Activated T-helper 1 cell treated with Interleukin-2 at 50 U/mL for 16 hours (primary cell): ENCODE measurements around the gene ARHGAP27.

Source experiments
- DNase-seq: peaks from one replicate; pipeline ENCODE4 v3.0.0-alpha.2; 2020; ENCODE audit warnings: low read depth

The ARHGAP27 gene

DNA sequence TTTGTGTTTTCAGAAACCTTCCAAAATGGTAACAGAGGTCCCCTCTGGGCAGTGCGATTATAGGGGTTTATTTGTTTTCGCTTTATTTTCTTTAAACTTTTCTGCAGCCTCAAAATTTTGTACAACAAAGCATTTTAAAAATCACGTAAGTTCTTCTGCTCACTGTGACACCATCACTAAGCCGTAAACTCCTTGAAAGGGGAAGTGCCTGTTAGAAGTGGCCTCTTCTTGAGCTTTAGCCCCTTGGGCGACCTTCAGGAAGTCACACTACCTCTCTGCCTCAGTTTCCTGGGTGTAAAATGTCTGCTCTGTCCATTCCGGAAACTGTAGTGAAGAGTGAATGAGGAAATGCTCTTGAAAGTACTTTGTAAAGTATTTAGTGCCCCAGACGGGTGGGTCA, 26.6 kb downstream of the ARHGAP27 start:
- DNase-seq = no peak

DNA sequence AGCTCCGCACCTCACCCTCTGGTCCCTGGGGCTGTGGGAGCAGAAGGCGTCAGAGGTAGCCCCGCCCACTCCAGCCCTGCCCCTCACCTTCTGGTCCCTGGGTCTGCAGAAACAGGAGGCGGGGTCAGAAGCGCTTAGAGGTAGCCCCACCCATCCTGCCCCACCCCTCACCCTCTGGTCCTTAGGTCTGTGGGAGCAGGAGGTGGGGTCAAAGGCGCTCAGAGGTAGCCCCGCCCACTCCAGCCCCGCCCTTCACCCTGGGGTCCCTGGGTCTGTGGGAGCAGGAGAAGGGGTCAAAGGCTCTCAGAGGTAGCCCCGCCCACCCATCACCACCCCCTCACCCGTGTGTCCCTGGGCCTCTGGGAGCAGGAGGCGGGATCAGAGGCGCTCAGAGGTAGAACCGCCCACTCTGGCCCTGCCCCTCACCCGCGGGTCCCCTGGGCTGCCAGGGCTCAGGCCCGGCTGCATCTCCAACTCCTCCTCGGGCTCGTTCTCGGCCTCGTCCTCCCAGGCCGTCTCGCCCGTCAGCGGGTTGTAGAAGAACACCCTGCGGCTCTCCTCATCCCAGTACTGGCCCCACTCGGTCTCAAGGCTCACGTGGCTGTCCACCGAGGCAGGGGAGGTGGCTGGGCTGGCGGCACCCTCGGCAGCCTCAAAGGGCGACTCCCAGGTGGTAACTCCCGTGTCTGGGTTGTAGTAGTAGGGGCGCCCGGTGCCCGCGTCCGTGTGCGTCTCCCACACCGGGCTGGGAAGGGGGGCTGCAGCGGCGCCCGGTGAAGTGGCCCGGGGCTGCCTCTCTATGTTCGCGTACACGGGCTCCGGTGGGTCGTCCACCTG, 27.2 kb downstream of the ARHGAP27 start:
- no peak for DNase-seq

DNA sequence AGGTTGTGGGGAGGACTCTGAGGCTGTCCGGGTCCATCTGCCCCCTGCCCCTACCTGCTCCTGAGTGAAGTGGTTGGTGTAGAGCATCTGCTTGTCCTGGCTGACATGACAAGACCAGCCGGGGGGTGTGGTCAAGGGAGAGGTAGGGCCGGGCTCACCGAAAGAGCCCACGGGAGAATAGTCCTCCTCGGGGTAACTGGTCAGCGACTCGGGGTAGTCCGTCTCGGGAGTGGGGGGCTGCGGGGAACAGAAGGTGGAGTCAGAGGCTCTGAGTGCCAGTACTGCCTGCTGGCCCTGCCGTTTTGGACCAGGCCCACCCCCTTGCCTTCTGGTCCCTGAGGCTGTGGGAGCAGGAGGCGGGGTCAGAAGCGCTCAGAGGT, 27.8 kb downstream of the ARHGAP27 start:
- no peak for DNase-seq

DNA sequence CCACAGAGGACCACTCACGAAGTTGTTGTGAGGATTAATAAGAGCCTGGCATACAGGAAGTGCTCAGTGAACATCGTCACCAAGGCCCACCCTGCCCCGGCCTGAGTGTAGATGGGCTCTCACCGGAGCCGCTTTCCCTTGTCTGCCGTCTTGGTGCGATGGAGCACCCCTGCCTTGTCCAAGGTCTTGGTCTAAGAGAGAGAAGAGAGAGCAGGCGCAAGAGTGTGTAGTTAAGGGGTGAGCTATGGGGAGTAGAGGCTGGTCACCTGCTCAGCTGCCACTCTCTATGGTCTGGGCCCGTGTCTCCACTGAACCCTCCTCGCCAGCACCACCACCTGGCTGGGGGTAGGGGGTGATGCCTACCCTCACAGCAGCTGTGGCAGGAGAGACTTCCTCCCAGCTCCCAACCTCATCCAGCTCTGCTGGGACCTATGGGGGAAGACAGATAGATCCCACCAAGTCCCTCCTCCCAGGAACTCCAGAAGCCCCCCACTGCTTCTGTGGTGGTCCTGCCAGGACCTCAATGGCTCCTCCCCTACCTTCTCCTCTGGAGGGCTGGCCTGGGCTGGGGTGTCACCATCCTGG, 28.7 kb downstream of the ARHGAP27 start:
- DNase-seq = no peak

DNA sequence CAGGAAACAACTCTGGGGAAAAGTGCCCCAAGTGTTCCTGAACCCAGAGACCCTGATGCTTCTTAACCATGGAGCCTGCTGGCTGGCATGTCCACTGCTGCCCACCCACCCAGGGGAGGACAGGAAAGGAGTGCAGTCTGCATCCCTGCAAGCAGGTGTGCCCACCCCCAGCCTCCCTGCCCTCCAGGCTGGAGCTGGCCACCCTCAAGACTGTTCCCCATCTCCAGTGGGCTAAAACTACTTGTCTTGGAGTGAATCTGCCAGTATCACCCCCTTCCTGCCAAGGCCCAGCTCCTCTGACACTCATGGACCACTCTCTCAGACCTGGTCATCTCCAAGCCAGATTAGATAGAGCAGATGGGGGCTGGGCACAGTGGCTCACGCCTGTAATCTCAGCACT, 29.8 kb downstream of the ARHGAP27 start:
- DNase-seq = no peak

DNA sequence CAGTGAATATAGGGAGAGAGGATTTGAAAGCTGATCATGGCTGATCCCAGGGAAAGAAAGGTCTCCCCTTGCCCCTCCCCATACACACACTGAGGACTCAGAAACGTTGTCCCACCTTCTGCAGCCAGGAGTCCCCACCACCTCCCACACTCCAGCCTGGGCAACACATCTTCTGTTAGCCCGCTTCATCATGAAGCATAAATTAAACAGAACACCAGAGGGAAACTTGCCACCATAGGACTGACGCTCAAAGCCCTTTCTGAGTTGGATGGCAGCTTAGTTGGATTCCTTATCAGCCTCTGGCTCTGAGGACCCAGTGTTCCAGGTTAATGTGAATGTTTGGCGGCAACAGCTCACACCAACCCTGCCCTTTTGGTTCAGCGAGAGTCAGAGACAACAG, 33.9 kb downstream of the ARHGAP27 start:
- no peak for DNase-seq

DNA sequence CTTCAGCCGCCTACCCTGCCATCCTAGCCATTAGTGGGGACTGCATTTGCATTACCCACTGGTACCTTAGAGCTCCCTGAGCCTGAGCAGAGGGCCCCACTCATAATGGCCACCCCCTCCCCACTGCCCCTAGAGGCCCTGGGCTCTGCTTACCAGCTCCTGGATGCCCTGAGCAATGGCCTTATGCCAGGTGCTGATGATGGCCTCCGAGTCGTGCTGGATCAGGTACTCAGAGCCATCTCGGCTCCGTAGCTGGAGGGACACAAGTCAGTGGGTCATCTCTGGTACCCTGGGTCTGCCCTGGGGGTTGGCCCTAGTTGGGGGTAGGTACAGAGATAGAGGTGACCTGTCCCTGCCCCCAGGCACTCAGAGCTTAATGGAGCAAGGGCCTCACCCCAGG, 34.9 kb downstream of the ARHGAP27 start:
- DNase-seq = no peak

DNA sequence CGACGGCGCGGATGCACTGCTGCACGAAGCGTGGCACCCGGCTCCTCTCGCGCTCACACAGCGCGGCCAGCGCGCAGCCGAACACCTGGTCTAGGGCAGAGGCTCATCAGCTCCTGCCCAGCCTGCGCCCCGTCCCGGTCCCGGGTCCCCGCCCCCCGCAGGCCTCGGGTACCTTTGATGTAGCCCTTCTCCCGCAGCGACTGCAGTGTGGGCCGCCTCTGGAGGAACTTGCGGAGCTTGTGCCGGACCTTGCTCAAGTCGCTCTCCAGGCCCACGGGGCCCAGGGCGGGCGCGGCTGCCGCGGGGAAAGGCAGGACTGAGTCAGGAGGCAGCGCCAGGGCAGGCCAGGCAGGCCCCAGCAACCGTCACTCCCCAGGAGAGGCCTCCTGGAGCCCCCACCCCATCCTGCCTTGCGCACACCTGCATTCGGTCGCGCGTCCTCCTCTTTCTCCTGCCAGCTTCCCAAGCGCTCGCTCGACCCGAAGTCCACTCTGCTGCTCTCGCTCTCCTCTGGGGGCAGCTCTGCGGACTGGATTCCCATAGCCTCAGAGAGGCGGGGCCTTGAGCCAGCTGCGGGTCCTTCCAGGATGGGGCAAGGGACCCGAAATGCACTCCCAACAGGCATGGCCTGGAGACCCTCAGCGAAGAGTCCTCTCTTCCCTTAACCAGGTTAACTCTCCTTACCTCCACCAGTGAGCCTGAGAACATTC, 36.0 kb downstream of the ARHGAP27 start:
- DNase-seq = no peak

DNA sequence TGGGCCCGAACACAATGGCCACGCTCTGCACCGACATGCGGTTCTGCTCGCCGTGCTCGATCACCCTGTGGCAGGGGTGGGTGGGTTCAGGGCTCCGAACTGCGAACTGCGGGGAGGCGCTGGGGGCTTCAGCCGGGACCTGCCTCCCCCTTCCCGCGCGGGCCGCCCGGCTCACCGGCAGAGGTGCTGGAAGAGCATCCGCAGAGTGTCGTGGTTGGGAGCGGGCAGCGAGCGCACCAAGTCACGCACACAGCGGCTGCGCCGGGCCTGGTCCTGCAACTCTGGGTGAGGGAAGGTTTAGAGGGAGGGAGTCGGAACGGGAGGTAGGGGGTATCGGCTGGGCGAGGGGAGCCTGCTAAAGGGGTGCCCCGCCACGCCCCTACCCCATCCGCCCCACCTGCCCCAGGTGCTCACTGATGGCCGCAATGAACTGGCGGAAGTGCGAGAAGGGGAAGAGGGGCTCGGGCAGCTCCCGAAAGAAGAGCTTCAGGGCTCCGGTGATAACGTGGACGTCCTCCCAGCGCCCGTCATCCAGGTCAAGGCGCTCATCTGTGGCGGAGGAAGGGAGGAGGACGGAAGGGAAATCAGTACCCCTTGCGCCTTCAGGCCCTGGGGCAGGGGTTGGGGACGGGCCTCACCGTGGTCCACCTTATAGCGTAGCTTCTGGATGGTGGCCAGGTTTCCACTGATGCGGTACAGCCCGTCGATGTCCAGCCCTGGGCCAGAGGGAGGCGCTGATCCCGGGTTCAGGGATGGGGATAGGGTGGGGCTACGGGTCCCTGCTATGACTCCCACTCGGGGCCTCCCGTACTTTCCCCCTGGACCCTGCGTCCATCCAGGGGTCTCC, 36.9 kb downstream of the ARHGAP27 start:
- DNase-seq = no peak

DNA sequence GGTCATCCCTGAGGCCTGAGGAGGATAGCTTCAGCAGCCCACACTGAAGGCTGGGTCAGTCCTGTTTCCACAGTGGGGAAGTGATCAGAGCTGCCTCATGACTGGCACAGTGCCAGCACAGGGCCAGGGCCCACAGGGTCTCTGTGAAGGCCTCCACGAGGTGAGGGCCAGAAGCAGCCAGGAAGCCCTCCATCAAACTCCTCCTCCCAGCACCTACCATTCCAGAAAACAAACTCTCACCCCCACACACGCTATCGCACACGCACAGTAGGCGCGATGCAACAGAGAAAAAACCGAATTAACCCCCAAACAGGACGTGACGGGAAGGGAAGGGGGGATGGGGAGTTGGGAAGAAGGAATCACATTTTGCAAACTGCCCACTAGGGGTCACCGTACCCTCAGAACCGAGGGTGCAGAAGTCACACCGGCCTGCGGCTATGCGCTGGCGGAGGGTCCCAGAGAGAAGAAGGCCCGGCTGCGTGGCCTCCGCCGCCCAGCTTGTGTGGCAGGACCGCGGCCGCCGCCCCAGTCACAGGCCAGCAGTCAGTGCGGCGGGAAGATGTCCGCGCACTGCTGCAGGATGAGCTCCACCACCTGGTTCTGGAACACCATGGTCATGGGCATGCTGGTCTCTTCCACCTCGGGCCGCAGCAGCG, 37.6 kb downstream of the ARHGAP27 start:
- DNase-seq = peak; percentile 15

DNA sequence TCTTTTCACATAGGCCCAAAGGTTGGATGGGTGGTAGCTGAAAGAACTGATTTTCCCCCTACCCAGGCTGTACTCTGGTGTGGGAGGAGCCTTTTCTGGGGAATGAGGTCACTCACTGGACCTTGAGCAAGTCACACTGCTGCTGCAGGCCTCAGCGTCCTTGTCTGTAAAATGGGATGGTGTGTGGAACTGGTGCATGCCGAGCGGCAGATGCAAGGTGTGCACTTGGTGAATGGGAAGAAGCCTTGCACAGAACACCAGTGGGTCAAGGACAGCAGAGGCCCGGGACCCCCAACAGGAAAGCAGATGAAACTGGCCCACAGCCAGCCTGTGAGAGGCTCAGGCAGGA, 38.1 kb downstream of the ARHGAP27 start:
- no peak for DNase-seq

DNA sequence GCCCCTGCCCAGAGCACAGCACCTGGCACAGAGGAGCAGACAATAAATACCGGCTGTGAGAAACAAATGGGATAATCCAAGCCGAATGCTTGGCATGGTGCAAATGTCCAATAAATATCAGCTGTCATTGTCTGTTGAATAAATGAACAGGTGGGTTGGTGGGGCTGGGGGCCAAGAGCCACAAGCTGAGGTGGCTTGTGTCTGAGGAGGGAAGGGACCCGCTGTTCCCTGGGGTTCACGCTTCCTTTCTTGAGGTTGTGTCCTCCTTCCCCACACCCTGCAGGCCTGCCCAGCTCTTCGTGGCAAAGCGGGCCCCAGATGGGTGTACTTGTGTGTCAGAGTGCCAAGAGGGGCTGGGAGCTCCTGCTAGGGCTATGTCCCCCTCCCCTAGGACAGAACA, 38.6 kb downstream of the ARHGAP27 start:
- no peak for DNase-seq

DNA sequence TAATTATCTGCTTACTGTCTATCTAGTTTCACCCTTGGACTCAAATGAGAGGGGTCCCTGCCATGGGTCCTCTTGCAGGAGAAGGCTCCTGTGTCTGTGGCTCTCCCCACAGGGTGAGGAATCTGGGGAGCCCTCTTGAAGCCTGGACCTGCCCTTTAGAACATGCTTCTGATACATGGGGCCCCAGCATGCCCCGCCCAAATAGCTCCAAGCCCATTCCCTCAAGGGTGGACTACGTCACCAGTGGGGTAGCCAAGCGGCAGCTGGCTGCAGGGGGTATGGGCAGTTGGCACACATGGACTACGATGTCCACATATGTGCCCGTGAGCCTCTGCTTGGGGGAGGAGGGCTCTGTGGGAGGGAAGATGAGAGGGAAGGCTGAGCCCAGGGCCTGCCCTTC, 39.3 kb downstream of the ARHGAP27 start:
- DNase-seq = no peak

DNA sequence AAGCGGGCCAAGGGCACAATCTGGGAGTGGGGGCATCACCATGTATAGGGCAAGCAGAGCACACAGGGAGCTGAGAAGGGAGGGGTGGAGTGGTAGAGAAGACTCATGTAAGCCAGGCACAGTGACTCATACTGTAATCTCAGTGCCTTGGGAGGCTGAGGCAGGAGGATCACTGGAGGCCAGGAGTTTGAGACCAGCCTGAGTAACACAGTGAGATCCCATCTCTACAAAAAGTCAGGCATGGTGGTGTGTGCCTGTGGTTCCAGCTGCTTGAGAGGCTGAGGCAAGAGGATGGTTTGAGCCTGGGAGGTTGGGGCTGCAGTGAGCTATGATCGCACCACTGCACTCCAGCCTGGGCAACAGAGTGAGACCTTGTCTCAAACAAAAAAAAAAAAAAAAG, 40.8 kb downstream of the ARHGAP27 start:
- no peak for DNase-seq

DNA sequence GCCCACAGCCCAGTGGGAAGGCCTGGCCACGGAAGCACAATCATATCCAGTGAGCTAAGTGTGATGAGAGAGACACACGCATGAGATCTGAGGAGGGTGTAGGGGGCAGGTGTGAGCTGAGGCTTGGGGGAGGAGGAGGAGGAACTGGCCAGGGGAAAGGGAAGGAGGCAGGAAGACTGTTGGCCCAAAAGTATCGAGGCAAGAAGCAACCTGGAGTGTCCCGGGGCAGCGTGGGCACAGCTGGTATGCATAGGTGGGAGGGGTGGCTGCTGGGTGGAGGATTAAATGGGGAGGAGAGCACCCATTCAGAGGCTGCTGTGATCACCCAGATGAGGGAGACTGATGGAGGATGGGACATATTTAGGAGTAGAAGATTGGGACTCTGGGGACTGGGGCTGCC, 41.4 kb downstream of the ARHGAP27 start:
- DNase-seq = no peak

DNA sequence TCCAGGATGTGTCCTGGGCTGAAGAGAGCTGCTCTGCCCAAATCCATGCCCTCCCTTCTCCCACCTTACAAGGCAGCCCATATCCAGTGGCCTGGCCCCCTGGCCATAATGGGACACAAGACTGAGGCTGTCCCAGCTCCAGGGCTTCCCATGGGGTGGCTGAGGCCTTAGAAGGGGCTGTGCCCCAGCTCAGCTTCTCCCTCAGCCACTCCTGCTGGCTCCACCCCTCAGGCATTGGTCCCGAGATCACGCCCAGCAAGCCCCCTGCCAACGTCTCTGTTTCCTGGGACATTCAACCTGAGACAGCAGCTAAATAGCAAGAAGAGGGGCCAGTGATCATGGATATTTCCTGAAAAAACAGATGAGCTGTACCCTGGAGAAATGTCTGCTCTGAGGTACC, 43.3 kb downstream of the ARHGAP27 start:
- DNase-seq = no peak

DNA sequence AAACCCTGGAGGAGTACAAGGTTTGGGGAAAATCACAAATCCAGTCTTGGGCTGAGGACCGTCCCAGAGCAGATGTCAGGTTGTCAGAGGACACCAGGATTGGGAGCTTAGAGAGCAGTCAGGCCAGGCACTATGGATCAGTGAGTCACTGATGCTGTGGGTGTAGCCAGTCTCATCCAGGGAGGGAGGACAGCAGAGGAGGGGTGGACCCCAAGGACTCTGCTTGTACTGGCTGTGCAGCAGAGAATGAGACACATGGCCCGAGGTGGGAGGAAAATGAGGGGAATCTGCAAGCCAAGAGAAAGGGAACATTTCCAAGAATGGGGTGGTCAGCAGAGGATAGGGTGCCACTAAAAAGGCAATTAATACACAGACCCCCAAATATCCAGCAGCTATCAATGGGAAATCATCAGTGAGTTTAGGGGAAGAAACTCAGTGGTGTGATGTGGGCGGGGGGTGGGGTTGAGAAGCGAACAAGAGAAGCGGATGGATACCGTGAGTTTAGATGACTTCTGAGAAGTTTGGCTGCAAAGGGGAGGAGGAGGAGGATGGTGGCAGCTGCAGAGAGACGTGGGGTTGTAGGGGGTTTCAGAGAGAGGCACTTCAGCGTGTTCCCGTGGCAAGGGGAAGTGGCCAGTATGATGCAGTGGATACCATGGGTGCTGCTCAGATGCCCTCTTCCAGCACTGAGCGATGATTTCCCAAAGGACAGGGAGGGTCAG, 43.9 kb downstream of the ARHGAP27 start:
- DNase-seq = no peak

DNA sequence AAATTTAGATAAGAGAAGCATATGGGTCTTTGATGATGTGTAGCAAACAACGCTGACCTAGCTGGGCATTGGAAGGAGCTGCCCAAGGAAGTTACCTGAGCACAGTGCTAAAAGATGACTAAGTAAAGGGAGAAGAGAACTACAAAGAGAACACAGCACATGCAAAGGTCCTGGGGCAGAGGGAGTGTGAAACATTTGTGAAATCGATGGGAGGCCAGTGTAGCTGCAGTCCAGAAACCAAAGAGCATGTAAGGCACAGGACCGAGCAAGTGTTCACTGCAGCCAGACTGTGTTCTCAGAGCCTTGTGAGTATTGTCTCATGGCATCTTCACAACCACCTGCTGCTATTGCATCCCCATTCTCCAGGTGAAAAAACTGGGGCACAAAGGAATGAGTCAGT, 44.9 kb downstream of the ARHGAP27 start:
- no peak for DNase-seq

DNA sequence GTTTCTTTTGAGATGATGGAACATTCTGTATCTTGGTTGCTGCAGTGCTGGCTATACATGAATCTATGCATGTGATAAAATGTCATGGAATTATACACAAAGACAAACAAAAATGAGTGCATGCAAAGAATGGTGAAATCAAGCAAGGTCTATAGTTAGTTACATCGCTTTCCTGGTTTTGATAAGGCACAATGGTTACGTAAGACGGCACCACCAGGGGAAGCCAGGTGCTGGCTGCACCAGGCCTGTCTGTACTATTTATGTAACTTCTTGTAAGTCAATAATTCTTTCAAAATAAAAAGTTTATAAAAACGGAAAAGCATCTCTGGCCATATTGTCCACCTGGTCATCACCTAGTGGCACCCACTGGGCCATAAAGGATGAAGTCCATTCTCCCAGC, 46.5 kb downstream of the ARHGAP27 start:
- no peak for DNase-seq

DNA sequence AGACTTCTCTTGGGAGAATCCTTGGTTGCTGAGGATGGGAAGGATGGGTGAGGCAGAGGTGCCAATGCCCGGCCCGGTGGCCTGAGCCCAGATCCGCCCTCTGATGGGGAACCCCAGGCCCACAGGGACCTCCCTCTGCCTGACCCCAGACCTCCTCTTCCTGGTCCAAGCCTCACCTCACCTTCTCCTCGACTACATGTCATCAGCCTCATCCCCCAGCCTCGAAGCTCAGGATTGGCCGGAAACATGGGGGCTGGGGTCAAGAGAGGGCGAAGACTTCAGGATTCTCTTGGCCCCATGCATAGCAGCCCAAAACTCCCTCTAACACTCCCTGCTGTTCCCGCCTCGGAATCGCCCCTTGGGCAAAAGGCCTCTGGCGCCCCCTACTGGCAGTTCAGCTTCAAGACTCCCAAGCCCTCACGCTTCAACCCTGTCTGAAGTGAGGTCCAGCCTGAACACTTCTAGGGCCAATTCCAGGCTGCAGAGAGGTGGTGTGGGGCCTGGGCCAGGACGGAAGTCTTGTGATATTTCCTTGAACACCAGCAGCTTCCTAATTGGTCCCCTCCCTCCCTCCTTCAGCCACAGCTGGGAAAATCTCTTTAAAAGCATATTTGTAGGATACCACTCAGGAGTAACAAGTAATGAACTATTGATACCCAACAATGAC, 47.2 kb downstream of the ARHGAP27 start:
- peak; percentile 80 for DNase-seq

DNA sequence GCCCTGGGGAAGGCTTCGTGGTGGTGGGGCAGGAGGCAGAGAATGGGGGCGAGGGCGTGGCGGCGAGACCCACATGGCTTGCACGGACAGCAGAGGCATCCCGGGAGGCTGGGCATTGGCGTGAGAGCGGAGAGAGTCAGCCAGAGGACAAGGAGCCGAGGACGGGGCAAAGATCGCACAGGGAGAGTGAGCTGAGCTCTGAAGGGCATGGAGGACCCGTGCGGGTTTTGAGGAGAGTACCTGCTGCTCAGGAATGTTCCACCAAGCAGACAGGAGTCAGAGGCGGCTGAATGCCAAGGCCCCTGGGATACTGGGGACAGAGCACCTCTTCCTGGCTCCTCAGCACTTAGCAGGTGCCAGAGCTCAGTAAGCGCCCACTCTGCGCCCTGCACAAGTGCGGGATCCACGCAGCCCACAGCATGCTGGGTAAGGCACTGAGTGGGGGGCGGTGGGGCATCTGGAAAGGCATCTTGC, 47.8 kb downstream of the ARHGAP27 start:
- no peak for DNase-seq
